ENCODE data around the gene CRACR2B.

GRCh38 chr11:875769-876301, 48.1 kb downstream of the CRACR2B start:
- TF ChIP-seq CTCF (IDR thresholded peaks at IDR 0.05 in 8 of 11, conservative IDR thresholded peaks at IDR 0.05 in 3 of 11) (no peak), POLR2A (IDR thresholded peaks at IDR 0.05) (no peak), POLR2AphosphoS5 (IDR thresholded peaks at IDR 0.05) (no peak)

All from spleen (tissue), 7 donors.